ENCODE measurements around the gene SCFD1. TPM values are rescaled to one million over a fixed set of nuclear protein-coding genes. Genes with fewer than 3 reads are reported as not detected.
"Not testable (repeated sequence)": the region's sequence is repeated elsewhere in the genome, so short reads cannot be mapped to it uniquely, and the experiment has no call there.

The SCFD1 gene
- total and polyA plus RNA-seq, 10 donors, result 45.7 to 105 (median 74.4) TPM

DNA sequence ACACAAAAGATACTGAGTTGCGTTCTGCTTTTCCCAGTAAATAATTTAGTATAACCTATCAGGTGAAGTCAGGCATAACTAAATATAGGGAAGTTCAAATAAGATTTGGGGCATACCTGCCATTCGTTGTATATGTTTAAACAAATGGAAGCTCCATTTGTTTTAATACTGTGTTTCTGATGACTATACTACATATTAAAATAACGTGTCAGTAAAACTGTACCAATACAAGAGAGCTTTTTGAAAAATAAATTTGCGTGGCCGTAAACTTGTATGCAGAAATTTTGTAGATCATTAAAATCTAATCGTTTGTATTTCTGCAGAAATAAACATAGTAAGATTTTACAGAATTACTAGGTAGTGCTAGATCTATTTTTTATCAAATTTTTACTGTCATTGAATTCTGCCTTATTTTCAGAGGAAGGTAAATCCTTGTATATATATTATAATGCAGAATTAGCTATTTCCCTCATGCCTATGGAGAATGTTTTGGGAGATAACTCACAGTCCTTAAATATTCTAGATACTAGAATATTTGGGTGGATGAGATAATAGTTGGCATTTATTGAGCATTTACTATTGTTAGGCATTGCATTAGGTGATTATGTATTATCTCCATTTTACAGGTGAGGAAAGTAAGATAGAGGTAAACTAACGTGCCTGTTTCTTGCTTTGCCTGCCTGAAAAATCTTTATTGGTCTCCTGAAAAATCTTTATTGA lies 1.5 kb downstream of the SCFD1 start:
- DNase-seq, result no peak
- Histone ChIP-seq H3K9me3 (no peaks in the 10 kb centered on the region), H3K27me3 (replicated peaks in 1 of 7) (no peaks in the 10 kb centered on the region), H3K36me3 (peaks cover 0 to 7% (median 0%) of the 10 kb centered on the region in 6 donors), H3K4me3 (peak overlapping the region in 7 of 8 donors; percentile 59 to 80 (median 68)), H3K27ac (no peak overlapping the region), H3K4me1 (peaks cover 18 to 67% (median 54%) of the 10 kb centered on the region in 6 donors)
- intact Hi-C loops (cut with DNase I; ENCODE audit: low total_unique reads), result no loop called here
- TF ChIP-seq, protein P1, sequence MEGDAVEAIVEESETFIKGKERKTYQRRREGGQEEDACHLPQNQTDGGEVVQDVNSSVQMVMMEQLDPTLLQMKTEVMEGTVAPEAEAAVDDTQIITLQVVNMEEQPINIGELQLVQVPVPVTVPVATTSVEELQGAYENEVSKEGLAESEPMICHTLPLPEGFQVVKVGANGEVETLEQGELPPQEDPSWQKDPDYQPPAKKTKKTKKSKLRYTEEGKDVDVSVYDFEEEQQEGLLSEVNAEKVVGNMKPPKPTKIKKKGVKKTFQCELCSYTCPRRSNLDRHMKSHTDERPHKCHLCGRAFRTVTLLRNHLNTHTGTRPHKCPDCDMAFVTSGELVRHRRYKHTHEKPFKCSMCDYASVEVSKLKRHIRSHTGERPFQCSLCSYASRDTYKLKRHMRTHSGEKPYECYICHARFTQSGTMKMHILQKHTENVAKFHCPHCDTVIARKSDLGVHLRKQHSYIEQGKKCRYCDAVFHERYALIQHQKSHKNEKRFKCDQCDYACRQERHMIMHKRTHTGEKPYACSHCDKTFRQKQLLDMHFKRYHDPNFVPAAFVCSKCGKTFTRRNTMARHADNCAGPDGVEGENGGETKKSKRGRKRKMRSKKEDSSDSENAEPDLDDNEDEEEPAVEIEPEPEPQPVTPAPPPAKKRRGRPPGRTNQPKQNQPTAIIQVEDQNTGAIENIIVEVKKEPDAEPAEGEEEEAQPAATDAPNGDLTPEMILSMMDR (IDR thresholded peaks at IDR 0.05 in 8 of 11, conservative IDR thresholded peaks at IDR 0.05 in 3 of 11), result no peak
- TF ChIP-seq POLR2A (IDR thresholded peaks at IDR 0.05) (no peak), POLR2AphosphoS5 (IDR thresholded peaks at IDR 0.05) (no peak)
- 77 to 82% (median 80%) methylated on average over 7 of the region's 7 CpGs for WGBS, 5 donors

GRCh38 chr14:30624132-30624423 lies 2.0 kb downstream of the SCFD1 start:
- Histone ChIP-seq H3K27me3 (replicated peaks in 1 of 7) (no peaks in the 10 kb centered on the region), H3K4me3 (peak overlapping the region in 1 of 8 donors; percentile 80), H3K36me3 (peaks cover 0 to 7% (median 0%) of the 10 kb centered on the region in 6 donors), H3K4me1 (peaks cover 18 to 67% (median 55%) of the 10 kb centered on the region in 6 donors), H3K9me3 (no peaks in the 10 kb centered on the region), H3K27ac (no peak overlapping the region)
- TF ChIP-seq POLR2A (IDR thresholded peaks at IDR 0.05) (no peak), POLR2AphosphoS5 (IDR thresholded peaks at IDR 0.05) (no peak)
- TF ChIP-seq, protein P1 (IDR thresholded peaks at IDR 0.05 in 8 of 11, conservative IDR thresholded peaks at IDR 0.05 in 3 of 11), result no peak
- DNase-seq, result no peak
- intact Hi-C loops (cut with DNase I; ENCODE audit: low total_unique reads), result no loop called here
- WGBS, 5 donors, result 94 to 99% (median 97%) methylated on average over 5 of the region's 5 CpGs

GRCh38 chr14:30625533-30625932 lies 3.4 kb downstream of the SCFD1 start:
- no peak for DNase-seq
- TF ChIP-seq POLR2AphosphoS5 (IDR thresholded peaks at IDR 0.05) (no peak), POLR2A (IDR thresholded peaks at IDR 0.05) (no peak)
- TF ChIP-seq, protein P1 (IDR thresholded peaks at IDR 0.05 in 8 of 11, conservative IDR thresholded peaks at IDR 0.05 in 3 of 11), result no peak
- Histone ChIP-seq H3K27ac (no peak overlapping the region), H3K4me1 (peaks cover 18 to 59% (median 50%) of the 10 kb centered on the region in 6 donors), H3K36me3 (peaks cover 0 to 12% (median 2%) of the 10 kb centered on the region in 6 donors), H3K4me3 (no peak overlapping the region), H3K9me3 (no peaks in the 10 kb centered on the region), H3K27me3 (replicated peaks in 1 of 7) (no peaks in the 10 kb centered on the region)
- 93 to 98% (median 97%) methylated on average over 3 of the region's 3 CpGs for WGBS, 5 donors
- intact Hi-C loops (cut with DNase I; ENCODE audit: low total_unique reads), result no loop called here

DNA sequence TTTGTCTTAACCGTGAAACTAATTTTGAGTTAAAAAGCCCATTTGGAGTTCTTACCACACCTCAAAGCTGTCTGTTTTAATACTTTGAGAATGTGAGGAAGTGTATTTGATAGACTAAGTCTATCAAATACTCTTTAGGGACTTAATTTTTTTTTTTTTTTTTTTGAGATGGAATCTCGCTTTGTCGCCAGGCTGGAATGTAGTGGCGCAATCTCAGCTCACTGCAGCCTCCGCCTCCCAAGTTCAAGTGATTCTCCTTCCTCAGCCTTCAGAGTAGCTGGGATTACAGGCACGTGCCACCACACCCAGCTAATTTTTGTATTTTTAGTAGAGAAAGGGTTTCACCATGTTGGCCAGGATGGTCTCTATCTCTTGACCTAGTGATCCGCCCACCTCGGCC lies 7.3 kb downstream of the SCFD1 start:
- intact Hi-C loops (cut with DNase I; ENCODE audit: low total_unique reads); H3K27me3 ChIP-seq (replicated peaks in 1 of 7); H3K9me3 ChIP-seq; H3K4me3 ChIP-seq; H3K27ac ChIP-seq; DNase-seq: not testable (repeated sequence)
- WGBS, 5 donors, result 88 to 93% (median 92%) methylated on average over 8 of the region's 8 CpGs
- Histone ChIP-seq H3K36me3 (peaks cover under 1 to 51% (median 18%) of the 10 kb centered on the region in 6 donors), H3K4me1 (peaks cover 1 to 28% (median 24%) of the 10 kb centered on the region in 6 donors)

Measured in spleen (tissue), 11 donors.